Myocyte (in vitro differentiated cells): ENCODE data around the gene B3GAT2. TPM values are rescaled to one million over a fixed set of nuclear protein-coding genes. Genes with fewer than 3 reads are reported as not detected.

ENCODE experiments used
- DNase-seq: peaks from one replicate; pipeline ENCODE4 v3.0.0-alpha.2; 2012; ENCODE audit warnings: low read depth
- total RNA-seq: library from RNA; depleted of rRNA; stranded (reverse); fragments of >200 nt; gene quantifications from 2 replicates; pipeline ENCODE4 v1.2.3, GENCODE V29; 2014

Gene B3GAT2
- total RNA-seq, 1 donor from 2014 or later, result 0.05 TPM

- DNase-seq, result no peak
These were observed 55.5 kb downstream of the B3GAT2 start for GRCh38 chr6:70901324-70901723.

- no peak for DNase-seq
These were observed 56.8 kb downstream of the B3GAT2 start for GRCh38 chr6:70900047-70900446.

- no peak for DNase-seq
These were observed 62.9 kb downstream of the B3GAT2 start for GRCh38 chr6:70894001-70894400.

- peak; percentile 26 for DNase-seq
These were observed 67.6 kb downstream of the B3GAT2 start for GRCh38 chr6:70889270-70889669.

- peak; percentile 92 for DNase-seq
These were observed 70.2 kb downstream of the B3GAT2 start for GRCh38 chr6:70886661-70887060.

- no peak for DNase-seq
These were observed 70.8 kb downstream of the B3GAT2 start for GRCh38 chr6:70886071-70886470.

- peak; percentile 74 for DNase-seq
These were observed 72.5 kb downstream of the B3GAT2 start for GRCh38 chr6:70884074-70884983.

GRCh38 chr6:70879496-70879895, 77.4 kb downstream of the B3GAT2 start:
- DNase-seq, result no peak

GRCh38 chr6:70874181-70874913, 82.5 kb downstream of the B3GAT2 start:
- DNase-seq, result no peak

GRCh38 chr6:70872469-70872868, 84.4 kb downstream of the B3GAT2 start:
- no peak for DNase-seq

GRCh38 chr6:70864401-70864800, 92.5 kb downstream of the B3GAT2 start:
- no peak for DNase-seq

- DNase-seq, result no peak
These were observed 93.5 kb downstream of the B3GAT2 start for GRCh38 chr6:70863343-70863742.

- no peak for DNase-seq
These were observed 95.9 kb downstream of the B3GAT2 start for GRCh38 chr6:70860920-70861319.

- no peak for DNase-seq
These were observed 96.8 kb downstream of the B3GAT2 start for GRCh38 chr6:70860045-70860444.

GRCh38 chr6:70857387-70858077, 99.3 kb downstream of the B3GAT2 start:
- no peak for DNase-seq

GRCh38 chr6:70852667-70853246, 104.1 kb downstream of the B3GAT2 start:
- no peak for DNase-seq

- DNase-seq, result no peak
These were observed 107.4 kb downstream of the B3GAT2 start for GRCh38 chr6:70849348-70850069.

- DNase-seq, result no peak
These were observed 109.5 kb downstream of the B3GAT2 start for GRCh38 chr6:70847106-70848084.

- peak; percentile 41 for DNase-seq
These were observed 110.5 kb downstream of the B3GAT2 start for GRCh38 chr6:70846207-70846835.
